ENCODE data around the gene FGB.

DNA sequence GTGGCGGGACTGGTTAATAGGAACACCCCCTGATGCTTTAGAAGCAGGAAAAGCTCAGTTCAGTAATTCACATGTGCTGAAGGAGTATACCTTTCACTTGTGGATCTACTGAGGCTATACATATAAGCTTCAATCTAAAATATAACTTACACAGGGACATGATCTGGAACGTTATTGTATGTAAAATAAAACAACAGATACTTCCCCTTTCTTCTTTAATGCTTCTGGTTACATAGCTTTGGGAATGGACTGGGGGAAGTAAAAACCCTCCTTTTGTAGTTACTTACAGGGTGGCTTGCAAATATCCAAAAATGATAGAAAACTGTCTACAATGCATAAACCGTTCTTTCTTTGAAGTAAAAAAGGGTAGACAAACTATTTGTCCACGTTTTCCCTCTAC is 47.8 kb downstream of the FGB start:
- TF ChIP-seq, protein P1, sequence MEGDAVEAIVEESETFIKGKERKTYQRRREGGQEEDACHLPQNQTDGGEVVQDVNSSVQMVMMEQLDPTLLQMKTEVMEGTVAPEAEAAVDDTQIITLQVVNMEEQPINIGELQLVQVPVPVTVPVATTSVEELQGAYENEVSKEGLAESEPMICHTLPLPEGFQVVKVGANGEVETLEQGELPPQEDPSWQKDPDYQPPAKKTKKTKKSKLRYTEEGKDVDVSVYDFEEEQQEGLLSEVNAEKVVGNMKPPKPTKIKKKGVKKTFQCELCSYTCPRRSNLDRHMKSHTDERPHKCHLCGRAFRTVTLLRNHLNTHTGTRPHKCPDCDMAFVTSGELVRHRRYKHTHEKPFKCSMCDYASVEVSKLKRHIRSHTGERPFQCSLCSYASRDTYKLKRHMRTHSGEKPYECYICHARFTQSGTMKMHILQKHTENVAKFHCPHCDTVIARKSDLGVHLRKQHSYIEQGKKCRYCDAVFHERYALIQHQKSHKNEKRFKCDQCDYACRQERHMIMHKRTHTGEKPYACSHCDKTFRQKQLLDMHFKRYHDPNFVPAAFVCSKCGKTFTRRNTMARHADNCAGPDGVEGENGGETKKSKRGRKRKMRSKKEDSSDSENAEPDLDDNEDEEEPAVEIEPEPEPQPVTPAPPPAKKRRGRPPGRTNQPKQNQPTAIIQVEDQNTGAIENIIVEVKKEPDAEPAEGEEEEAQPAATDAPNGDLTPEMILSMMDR (IDR thresholded peaks at IDR 0.05), result no peak
- TF ChIP-seq EZH2phosphoT487 (IDR thresholded peaks at IDR 0.05) (no peak), EZH2 (IDR thresholded peaks at IDR 0.05) (no peak)
